NCI-H187 treated with DMSO at 0.1 percent for 48 hours (cell line): ENCODE measurements around the gene SBNO1.
"Not testable (repeated sequence)": the region's sequence is repeated elsewhere in the genome, so short reads cannot be mapped to it uniquely, and the experiment has no call there.

Experiments
- DNase-seq: peaks from one replicate; lab custom pipeline; 2025; lab: John Stamatoyannopoulos, UW

SBNO1 gene

DNA sequence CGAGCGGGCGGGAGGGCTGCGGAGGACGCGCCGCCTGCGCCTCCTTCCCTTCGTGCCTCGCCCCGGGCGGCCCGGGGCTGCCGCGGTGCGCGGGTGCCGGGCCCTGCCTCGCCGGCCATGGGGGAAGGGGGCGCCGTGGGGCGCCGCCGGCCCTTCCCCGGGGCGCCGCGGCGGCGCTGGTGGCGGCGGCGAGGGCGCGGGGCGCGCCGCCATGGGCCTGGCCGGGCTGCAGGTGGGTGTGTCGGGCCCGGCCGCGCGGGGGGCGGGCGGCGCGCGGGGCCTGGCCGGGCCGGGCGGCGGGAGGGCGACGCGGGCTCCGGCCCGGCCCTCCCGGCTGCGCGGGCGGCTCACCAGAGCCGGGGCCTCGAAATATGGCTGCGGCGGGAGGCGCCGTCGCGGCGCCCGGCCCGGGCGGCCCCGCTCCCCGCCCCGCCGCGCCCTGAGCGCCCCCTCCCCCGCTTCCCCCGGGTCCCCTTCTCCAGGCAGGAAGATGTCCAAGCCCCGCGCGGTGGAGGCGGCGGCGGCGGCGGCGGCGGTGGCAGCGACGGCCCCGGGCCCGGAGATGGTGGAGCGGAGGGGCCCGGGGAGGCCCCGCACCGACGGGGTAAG is 24.4 kb upstream of the SBNO1 start:
- DNase-seq = no peak

DNA sequence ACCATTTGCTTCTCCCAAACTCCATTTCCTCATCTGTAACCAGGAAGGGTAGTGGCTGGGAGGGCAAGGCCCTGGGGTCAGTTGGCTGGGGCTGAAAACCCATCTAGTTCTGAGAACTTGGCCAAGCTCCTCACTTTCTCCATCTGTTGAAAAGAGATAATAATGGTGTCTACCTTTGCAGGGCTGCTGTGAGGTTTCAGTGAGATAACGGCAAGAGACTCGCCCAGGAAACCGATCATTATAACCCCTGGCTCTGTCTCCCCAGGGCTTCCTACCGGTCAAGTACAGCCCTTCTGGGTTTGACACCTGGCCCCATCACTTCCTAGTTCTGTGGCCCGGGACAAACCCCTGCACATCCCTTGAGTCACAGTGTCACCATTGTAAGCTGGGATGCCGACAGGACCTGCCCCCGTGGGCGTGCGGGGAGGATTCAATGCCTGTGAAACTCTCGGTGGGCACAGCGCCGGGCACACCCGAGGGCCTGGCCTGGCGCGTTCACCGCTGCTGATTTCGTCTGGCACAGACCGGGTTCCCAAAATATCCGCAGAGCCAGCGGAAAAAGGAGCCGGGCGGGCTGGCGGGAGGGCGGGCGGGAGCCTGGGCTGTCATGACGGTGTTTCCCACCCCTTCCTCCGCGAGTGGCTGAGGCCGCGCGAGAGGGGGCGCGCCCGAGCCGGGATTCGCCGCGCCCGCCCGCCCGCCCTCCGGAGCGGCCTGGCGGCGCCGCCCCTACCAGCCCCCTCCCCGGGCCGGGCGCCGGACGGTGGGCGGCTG is 23.7 kb upstream of the SBNO1 start:
- DNase-seq = no peak

DNA sequence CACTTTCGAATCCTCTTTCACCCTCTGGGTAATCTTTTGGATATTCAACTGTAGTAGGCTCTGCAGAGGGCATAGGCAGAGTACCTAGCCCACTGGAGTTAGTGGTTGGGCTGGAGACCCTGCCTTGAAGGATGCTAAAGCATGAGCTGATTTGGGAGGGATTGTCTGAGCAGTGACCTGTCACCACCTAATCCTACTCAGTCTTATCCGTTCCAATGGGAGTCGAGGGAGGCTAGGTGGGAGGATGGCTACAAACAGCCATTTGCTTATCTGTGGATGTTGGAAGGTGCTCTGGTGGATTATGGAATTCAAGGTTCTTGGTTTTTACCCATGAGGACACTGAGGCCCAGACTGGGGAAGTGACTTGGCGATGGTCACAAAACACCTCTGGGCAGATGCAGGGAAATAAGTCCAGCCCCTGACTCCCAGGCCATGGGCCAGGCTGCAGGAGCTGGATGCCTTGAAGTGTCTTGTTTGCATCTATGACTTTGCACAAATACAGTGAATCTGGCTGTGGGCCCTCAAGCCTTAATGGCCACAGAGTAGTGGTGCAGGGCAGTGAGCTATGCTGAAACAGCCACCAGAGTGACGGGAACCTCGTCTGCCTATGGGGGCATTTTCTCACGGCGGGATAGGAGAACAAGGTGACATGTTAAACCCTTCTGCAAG is 23.0 kb upstream of the SBNO1 start:
- no peak for DNase-seq

DNA sequence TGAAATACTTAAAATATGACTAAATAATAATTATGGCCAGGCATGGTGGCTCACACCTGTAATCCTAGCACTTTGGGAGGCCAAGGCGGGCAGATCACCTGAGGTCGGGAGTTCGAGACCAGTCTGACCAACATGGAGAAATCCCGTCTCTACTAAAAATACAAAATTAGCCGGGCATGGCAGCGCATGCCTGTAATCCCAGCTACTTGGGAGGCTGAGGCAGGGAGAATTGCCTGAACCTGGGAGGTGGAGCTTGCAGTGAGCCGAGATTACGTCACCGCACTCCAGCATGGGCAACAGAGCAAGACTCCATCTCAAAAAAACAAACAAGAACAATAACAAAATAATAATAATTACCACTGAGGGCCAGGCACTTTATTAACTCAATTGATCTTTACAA is 20.9 kb upstream of the SBNO1 start:
- DNase-seq = not testable (repeated sequence)

DNA sequence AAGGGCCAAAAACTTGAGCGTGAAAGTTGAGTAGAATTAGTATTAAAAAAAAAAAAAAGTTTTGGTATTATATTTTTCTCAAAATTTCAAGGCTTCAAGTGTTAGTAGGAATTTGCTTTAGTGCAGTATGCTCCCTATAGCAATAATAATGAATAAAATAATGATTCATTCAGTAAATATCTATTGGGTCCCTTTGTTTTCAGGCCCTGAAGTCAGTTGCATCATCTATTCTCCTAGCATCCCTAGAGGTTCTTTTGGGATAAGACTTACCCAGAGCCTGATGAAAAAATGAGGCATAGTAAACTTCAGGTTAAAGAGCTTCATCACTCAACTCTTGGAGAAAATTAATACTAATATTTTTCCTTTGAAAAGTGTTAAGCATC is 20.3 kb upstream of the SBNO1 start:
- no peak for DNase-seq

DNA sequence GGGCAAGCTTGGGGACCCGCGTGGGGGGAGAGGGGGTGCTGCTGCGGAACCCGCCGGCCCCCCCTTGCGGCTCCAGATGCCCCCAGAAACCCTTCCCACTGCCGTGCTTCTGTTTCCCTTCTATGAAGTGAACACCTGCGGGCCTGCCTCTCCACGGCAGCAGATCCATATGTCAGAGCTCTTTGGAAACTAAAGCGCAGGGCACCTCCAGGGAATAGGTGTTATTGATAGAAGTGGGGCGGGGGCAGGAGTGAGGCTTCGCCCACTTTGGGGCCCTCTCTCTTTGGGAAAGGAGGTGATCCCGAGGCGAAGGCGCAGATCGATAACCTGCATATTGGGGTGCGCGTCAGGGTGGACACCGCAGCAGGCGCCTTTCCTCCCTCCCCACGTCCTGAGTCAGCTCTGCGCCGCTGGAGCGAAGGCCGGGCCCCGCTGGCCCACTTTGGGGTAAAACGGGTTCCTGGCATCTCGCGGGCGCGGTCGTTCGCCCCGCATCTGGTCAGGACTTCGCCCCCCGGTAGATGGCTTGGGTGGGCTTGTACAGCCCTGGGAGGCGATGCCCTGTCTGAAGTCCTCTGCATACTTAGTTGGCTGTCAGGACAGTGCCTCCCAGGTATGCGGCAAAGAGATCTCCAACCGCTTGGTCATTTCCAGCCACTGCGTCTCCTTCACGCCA is 19.8 kb upstream of the SBNO1 start:
- no peak for DNase-seq

DNA sequence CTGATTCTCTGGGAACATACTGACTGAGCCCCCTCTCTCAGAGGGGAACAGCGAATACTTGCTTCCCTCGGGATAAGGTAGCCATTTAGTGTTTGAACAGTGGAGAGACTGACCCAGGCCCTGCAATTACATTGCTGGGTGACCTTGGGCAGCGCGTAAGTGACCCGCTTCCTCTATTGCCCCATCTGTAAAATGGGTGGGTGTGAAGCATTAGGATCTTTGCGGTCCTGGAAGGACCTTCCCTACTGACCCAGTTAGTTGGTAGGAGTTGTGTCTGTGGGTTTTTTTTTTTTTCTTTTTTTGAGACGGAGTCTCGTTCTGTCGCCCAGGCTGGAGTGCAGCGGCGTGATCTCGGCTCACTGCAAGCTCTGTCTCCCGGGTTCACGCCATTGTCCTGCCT is 18.0 kb upstream of the SBNO1 start:
- DNase-seq = no peak

DNA sequence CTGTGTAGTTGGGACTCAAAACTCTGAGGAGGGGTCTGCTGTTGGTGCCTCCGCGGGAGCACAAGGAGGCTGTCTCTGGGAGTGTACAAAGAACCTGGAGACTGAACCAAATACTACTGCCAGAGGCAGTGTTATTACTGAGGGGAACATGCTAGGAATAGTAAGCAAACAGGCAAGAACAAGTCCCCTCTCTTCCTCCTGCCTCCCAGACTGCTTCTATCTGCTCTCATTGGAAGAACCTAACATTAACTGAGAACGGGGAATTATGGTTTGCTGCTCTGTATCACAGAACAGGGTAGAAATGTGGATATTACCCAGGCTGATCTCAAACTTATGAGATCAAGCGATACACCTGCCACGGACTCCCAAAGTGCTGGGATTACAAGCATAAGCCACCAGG is 14.7 kb upstream of the SBNO1 start:
- DNase-seq = no peak

DNA sequence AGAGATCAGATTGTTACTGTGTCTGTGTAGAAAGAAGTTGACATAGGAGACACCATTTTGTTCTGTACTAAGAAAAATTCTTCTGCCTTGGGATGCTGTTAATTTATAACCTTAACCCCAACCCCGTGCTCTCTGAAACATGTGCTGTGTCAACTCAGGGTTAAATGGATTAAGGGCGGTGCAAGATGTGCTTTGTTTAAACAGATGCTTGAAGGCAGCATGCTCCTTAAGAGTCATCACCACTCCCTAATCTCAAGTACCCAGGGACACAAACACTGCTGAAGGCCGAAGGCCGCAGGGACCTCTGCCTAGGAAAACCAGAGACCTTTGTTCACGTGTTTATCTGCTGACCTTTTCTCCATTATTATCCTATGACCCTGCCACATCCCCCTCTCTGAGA is 7.8 kb upstream of the SBNO1 start:
- DNase-seq = not testable (repeated sequence)

DNA sequence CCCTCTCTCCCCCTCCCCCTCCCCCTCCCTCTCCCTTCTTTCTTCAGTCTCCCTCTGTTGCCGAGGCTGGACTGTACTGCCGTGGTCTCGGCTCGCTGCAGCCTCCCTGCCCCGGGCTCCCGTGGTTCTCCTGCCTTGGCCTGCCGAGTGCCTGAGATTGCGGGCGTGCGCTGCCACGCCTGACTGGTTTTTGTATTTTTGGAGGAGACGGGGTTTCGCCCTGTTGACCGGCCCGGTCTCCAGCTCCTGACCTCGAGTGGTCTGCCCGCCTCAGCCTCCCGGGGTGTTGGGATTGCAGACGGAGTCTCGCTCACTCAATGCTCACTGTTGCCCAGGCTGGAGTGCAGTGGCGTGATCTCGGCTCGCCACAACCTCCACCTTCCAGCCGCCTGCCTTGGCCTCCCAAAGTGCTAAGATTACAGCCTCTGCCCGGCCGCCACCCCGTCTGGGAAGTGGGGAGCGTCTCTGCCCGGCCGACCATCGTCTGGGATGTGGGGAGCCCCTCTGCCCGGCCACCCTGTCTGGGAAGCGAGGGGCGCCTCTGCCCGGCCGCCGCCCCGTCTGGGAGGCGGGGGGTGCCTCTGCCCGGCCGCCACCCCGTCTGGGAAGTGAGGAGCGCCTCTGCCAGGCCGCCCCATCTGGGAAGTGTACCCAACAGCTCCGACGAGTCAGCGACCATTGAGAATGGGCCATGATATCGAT is 7.2 kb upstream of the SBNO1 start:
- not testable (repeated sequence) for DNase-seq

DNA sequence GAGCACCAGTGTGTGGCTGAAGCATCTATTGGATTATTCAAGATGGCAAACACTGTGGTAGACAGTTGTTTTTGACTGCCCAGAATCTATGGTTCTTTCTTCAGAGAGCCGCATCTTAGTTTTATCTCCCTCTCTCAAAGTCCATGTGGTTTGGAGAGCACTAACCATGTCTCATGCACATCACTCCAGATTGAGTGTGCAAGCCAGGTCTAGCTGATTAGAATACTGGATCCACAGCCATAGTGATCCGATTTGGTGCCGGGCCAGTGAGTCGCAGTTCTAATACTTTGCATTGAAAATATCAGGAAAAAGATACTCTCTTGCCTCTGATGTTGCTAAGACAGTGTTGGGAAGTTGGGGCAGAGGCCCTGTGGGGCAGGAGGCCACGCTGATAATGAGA is 4.6 kb upstream of the SBNO1 start:
- no peak for DNase-seq

DNA sequence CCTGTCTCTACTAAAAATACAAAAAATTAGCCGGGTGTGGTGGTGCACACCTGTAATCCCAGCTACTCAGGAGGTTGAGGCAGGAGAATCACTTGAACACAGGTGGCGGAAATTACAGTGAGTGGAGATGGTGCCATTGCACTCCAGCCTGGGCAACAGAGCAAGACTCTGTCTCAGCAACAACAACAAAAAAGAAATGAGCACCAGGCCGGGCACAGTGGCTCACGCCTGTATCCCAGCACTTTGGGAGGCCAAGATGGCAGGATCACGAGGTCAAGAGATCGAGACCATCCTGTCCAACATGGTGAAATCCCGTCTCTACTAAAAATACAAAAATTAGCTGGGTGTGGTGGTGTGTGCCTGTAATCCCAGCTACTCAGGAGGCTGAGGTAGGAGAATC is 3.8 kb upstream of the SBNO1 start:
- not testable (repeated sequence) for DNase-seq

DNA sequence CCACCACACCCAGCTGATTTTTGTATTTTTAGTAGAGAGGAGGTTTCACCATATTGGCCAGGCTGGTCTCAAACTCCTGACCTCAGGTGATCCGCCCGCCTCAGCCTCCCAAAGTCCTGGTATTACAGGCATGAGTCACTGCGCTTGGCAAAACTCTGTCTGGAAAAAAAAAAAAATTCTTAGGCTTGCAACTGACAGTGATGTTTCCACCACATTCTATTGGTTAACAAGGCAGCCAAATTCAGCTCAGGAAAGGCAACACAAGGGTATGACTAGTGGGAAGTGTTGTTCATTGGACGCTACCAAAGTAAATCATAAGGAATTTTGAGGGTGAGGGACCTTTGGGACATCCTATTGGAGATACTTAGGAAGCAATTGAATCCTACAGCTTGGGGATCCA is 2.9 kb upstream of the SBNO1 start:
- no peak for DNase-seq

DNA sequence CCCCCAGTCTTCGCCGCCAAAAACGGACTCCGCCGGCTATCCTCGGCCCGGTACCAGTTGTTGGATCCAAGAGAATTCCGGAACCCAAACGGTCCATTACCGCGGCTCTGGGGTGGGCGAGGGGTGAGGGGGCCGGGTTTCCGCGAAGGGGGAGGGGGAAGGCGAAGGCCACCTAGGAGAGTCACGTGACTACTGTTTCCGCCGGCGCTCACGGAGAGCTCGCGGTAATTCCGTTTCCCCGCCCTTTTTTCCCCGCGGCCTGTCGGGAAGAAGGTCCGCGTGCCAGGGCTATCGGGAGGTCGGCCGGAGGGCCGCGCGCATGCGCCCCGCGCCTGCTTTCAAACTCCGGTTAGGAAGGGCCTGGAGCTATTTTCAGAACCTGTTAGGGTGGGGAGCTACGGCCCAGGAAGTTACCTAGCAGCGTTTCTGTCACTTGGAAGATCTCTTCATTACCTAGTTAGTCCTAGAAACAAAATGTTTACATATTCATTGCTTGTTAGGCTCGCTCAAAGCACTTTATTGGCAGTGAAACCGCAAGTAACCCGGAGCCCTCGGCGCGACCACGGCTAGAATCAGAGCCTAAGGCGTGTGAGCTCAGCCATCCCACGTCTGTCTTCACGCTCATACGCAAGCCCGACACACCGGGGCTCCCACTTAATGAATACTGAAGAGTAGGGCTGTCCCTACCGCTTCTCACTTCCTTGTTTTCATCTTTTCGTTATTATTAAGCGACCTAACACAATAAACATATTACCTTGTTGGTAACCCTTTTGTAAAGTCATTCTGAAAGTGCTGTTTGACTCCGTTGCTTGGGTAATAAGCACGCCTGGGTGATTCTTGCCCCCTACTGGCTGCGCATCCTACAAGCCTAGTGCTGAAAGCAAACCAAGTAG is 624 bp upstream of the SBNO1 start:
- DNase-seq = peak; percentile 94

DNA sequence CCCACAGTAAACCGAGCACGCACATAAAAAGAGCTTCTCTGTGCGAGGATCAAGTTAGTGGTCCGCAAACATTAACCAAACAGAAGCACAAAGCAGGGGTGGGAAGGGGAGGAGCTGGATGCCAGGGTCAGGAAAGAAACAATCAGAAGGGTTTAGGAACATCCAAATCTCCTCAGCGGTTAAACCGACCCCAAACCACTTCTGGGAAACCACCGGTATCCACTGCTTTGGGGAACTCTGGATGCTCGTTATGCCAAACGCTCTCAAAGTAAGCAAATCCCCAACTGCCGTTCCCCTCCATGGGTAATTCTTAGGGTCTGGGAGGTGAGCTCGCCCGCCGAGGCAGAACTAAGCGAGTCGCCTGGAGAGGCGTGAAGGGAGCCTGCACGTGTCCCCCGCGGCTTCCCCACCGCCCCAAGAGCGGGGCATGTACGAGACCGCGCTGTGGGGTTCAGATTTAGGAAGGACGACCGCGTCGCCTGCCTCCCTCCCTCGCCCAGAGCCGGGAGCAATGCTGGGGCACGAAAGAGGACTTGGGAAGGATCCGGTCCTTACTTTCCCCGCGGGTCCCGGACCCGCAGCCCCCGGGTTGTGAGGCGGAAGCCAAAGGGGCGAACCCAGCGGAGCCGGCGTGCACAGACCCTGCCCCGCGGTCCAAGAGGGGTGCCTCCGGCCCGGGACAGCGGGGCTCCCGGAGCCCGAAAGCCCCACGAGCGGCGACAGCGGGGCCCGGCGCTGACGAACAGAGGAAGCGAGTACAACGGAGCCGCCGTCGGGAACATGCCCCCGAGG is 711 bp downstream of the SBNO1 start:
- no peak for DNase-seq

DNA sequence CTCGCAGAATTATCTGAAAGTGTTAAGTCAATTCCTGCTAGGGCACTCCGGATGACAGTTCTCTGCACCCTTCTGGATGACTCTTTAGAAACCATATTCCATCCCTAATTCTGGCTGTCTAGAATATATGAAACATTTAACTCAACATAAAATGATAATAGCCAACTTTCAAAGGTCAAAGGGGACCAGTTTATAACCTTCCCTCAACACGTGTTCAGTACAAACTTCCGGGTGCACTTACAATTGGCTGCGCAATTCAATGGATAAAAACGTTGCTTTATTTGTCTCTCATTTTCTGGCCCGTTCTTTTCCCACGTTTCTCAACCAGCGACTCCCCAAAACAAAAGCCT is 1.3 kb downstream of the SBNO1 start:
- no peak for DNase-seq

DNA sequence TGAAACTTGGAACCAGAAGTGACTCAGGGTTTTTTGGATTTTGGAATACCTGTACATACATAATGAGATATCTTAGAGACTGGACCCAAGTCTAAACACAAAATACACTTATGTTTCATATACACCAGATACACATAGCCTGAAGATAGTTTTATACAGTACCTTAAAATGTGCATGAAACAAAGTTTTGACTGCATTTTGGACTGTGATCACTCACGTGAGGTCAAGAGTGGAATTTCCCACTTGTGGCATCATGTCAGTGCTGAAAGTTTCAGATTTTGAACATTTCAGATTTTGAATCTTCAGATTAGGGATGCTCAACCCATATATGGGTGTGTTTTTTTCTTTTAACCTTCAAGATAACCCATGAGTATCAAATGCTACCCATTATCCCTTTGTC is 6.6 kb downstream of the SBNO1 start:
- DNase-seq = no peak

DNA sequence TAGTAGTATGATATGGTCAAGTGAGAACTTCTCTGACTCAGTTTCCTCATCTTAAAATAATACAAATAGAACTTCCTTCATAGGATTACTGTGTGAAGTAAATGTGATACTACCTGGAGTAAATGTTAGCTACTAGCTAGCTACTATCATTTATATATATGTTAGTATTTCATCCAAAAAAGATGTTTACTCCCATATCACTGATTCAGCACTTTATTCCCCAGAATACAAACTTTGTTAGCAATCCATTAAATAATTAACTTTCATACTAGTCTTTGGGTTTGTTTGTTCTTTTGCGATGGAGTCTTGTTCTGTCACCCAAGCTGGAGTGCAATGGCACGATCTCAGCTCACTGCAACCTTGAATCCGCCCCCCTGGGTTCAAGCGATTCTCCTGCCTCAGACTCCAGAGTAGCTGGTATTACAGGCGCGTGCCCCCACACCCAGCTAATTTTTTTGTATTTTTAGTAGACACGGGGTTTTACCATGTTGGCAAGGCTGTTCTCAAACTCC is 8.4 kb downstream of the SBNO1 start:
- DNase-seq = no peak

DNA sequence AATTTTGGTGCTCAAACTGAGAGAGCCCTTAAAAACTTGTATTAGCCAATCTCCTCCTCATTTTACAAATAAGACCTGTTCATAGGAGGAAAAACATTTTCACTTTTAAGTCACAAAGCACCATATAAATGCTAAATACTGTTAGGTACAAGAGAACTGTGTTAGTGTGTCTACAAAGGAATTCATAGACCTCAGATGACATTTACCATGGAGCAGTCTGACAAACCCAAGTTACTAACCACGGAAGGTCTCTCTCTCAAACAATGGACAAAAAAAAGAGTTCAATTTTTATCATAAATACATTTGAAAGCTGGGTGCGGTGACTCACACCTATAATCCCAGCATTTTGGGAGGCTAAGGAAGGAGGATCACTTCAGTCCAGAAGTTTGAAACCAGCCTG is 10.0 kb downstream of the SBNO1 start:
- no peak for DNase-seq

DNA sequence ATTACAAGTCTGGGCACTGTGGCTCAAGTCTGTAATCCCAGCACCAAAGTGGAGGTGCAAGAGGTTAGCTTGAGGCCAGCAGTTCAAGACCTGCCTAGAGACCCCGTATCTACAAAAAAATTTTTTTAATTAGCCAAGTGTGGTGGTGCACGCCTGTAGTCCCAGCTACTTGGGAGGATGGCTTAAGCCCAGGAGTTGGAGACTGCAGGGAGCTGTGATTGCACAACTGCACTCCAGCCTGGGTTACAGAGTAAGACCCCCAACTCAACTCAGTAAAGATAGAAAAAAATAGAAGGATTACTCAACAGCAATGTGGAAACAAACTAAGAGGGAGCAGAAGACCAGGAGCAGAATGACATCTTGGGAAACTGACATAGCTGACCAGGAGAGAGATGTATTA is 13.3 kb downstream of the SBNO1 start:
- no peak for DNase-seq
